BE2C (cell line): Measurements from ENCODE around the gene MEIS2.

Experiments
- DNase-seq: peaks from one replicate; pipeline ENCODE4 v3.0.0-alpha.2; 2020
- H3K27me3 ChIP-seq: fragments of 250-450 bp; sonication (Bioruptor Pico); 2 replicates; pipeline ENCODE4 v1.5.1; 2020; ENCODE audit warnings: mild to moderate bottlenecking
- H3K36me3 ChIP-seq: fragments of 250-450 bp; sonication (Bioruptor Pico); 2 replicates; pipeline ENCODE4 v1.5.1; 2020; ENCODE audit warnings: mild to moderate bottlenecking
- H3K4me1 ChIP-seq: fragments of 250-450 bp; sonication (Bioruptor Pico); 2 replicates; pipeline ENCODE4 v1.5.1; 2020
- H3K4me3 ChIP-seq: 2 replicates; pipeline ENCODE4 v1.5.1; 2011; ENCODE audit warnings: low read depth, low read length
- H3K9me3 ChIP-seq: fragments of 250-450 bp; sonication (Bioruptor Pico); 2 replicates; pipeline ENCODE4 v1.5.1; 2020
- TF ChIP-seq, protein P1 (sequence below): IDR thresholded peaks from 2 replicates; pipeline ENCODE4 v1.5.1; 2012; ENCODE audit warnings: mild to moderate bottlenecking, low read depth, low read length

MEIS2 gene

DNA sequence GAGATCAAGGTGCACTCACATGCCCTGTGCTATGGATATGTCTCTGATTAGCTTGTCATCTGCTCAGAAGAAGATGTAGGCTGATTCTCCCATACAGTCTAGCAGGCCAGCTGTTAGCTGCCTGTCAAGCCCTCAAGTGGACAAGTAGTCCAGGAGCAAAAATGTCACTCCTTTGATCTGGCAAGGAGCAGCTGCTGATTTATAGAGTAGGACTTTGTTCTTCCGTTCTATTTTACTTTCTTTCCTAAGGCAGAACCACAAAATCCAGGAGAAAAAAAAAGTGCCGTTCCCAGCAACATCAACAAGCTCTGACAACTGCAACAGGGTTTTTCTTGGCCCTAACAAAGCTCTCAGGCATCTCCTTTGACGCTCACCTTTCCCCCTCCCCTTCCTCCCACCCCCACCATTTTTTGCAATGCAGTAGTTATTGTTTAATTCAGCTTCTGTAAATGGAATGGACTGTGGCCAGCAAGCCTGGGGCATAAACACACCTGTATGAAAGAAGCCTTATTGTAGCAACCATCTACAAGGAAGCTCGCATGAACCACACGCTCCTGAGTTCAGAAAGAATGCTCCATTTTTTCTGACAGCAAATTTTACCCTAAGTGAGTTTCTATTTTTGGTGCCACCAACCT lies 196.3 kb downstream of the MEIS2 start:
- H3K4me1 ChIP-seq: peaks cover 33% of the 10 kb centered on the region
- H3K4me3 ChIP-seq: no peak overlapping the region
- TF ChIP-seq, protein P1, sequence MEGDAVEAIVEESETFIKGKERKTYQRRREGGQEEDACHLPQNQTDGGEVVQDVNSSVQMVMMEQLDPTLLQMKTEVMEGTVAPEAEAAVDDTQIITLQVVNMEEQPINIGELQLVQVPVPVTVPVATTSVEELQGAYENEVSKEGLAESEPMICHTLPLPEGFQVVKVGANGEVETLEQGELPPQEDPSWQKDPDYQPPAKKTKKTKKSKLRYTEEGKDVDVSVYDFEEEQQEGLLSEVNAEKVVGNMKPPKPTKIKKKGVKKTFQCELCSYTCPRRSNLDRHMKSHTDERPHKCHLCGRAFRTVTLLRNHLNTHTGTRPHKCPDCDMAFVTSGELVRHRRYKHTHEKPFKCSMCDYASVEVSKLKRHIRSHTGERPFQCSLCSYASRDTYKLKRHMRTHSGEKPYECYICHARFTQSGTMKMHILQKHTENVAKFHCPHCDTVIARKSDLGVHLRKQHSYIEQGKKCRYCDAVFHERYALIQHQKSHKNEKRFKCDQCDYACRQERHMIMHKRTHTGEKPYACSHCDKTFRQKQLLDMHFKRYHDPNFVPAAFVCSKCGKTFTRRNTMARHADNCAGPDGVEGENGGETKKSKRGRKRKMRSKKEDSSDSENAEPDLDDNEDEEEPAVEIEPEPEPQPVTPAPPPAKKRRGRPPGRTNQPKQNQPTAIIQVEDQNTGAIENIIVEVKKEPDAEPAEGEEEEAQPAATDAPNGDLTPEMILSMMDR: no peak
- H3K36me3 ChIP-seq: 0 out of 2 replicates have a peak, but pooled peaks cover 4% of the 10 kb centered on the region
- no peak for DNase-seq
- no peaks in the 10 kb centered on the region for H3K9me3 ChIP-seq
- no peaks in the 10 kb centered on the region for H3K27me3 ChIP-seq

GRCh38 chr15:36903195-36903594 lies 197.2 kb downstream of the MEIS2 start:
- no peak overlapping the region for H3K4me3 ChIP-seq
- H3K4me1 ChIP-seq: peaks cover 36% of the 10 kb centered on the region
- no peak for DNase-seq
- TF ChIP-seq, protein P1: no peak
- H3K9me3 ChIP-seq: no peaks in the 10 kb centered on the region
- H3K27me3 ChIP-seq: no peaks in the 10 kb centered on the region
- 0 out of 2 replicates have a peak, but pooled peaks cover 3% of the 10 kb centered on the region for H3K36me3 ChIP-seq

GRCh38 chr15:36901012-36901411 lies 199.3 kb downstream of the MEIS2 start:
- no peak overlapping the region for H3K4me3 ChIP-seq
- DNase-seq: no peak
- H3K4me1 ChIP-seq: peaks cover 49% of the 10 kb centered on the region
- TF ChIP-seq, protein P1: no peak
- no peaks in the 10 kb centered on the region for H3K27me3 ChIP-seq
- H3K9me3 ChIP-seq: no peaks in the 10 kb centered on the region
- H3K36me3 ChIP-seq: peaks cover 3% of the 10 kb centered on the region

DNA sequence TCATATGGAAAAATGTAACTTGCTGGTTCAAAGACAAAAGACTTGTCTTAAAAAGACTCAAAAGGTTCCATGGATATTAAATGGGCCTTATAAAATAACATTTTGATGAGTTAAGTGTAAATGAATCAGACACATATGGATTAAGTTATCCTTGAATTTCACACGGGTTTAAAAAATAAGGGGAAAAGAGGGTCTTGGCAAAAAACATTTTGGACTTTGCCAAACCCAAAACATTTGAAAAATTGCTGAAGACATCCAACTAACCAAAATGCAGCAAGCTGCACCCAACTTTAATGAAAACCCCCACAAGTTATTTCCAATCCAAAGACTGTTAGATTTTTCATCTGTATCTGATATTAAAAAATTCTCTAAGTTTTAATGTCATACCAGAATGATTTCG lies 200.7 kb downstream of the MEIS2 start:
- H3K4me3 ChIP-seq: no peak overlapping the region

GRCh38 chr15:36898536-36899126 lies 201.7 kb downstream of the MEIS2 start:
- Histone ChIP-seq H3K9me3 (no peaks in the 10 kb centered on the region), H3K4me1 (peaks cover 42% of the 10 kb centered on the region), H3K27me3 (no peaks in the 10 kb centered on the region), H3K4me3 (no peak overlapping the region), H3K36me3 (peaks cover 23% of the 10 kb centered on the region)
- DNase-seq: no peak
- TF ChIP-seq, protein P1: no peak

More for the DNA sequence above, 200.7 kb downstream of the MEIS2 start:
- Histone ChIP-seq H3K9me3 (no peaks in the 10 kb centered on the region), H3K36me3 (peaks cover 12% of the 10 kb centered on the region), H3K27me3 (no peaks in the 10 kb centered on the region), H3K4me1 (peaks cover 42% of the 10 kb centered on the region)
- no peak for DNase-seq
- TF ChIP-seq, protein P1: no peak

DNA sequence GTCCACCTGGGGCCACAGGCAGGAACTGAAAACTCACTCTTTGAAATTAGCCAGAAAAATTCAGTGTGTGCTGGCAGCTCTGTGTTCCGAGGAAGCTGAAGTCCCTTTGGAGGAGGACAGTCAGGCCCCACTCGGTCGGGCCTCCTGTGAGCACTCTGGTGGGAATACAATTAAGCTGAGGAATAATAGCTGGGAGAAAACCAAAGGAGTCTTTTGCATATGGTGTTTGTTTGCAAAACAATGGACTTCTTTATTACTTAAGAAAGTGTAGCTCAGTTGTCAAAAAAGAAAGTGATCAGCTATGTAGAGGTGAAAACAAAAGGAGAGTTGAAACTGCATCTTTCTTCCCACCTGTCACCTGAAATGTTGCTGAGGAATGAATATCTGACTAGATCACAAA lies 202.5 kb downstream of the MEIS2 start:
- peaks cover 30% of the 10 kb centered on the region for H3K36me3 ChIP-seq
- no peak for DNase-seq
- TF ChIP-seq, protein P1: no peak
- H3K4me3 ChIP-seq: no peak overlapping the region
- peaks cover 35% of the 10 kb centered on the region for H3K4me1 ChIP-seq
- no peaks in the 10 kb centered on the region for H3K9me3 ChIP-seq
- H3K27me3 ChIP-seq: no peaks in the 10 kb centered on the region
